ENCODE measurements around the gene ERC2. TPM values are rescaled to one million over a fixed set of nuclear protein-coding genes. Genes with fewer than 3 reads are reported as not detected.

The ERC2 gene
- total RNA-seq, 2 donors from 2014 or later = 1.2 TPM; not detected in 1

DNA sequence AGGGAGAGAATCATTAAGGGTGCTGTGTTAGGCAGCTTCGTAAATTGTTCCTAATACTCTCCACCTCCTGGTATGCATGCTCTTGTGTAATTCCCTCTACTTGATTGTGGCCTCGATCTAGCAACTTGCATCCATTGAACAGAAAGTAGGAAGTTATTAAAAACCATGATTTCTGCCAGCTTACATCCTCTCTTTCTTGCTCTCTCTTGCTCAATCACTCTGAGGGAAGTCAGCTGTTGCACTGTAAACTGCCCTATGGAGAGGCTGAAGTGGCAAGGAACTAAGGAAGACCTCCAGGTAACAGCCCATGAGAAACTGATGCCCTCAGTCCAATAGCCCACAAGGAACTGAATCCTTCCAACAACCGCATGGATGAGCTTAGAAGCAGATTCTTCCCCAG, 92.6 kb downstream of the ERC2 start:
- ATAC-seq (ENCODE audit: insufficient number of reproducible peaks, low FRiP score, low read depth) = no peak

GRCh38 chr3:56373386-56373785, 94.9 kb downstream of the ERC2 start:
- ATAC-seq (ENCODE audit: insufficient number of reproducible peaks, low FRiP score, low read depth) = no peak
- peaks cover 4% of the 10 kb centered on the region for H3K9me3 ChIP-seq
- no peaks in the 10 kb centered on the region for H3K36me3 ChIP-seq
- H3K4me1 ChIP-seq (ENCODE audit: control insufficient read depth in 1 of 2, low read depth in 2 of 2) = no peaks in the 10 kb centered on the region
- DNase-seq (ENCODE audit: low spot score) = no peak
- no peak overlapping the region for H3K4me3 ChIP-seq
- H3K27me3 ChIP-seq (replicated peaks; ENCODE audit: insufficient read depth) = no peaks in the 10 kb centered on the region
- TF ChIP-seq, protein P1, sequence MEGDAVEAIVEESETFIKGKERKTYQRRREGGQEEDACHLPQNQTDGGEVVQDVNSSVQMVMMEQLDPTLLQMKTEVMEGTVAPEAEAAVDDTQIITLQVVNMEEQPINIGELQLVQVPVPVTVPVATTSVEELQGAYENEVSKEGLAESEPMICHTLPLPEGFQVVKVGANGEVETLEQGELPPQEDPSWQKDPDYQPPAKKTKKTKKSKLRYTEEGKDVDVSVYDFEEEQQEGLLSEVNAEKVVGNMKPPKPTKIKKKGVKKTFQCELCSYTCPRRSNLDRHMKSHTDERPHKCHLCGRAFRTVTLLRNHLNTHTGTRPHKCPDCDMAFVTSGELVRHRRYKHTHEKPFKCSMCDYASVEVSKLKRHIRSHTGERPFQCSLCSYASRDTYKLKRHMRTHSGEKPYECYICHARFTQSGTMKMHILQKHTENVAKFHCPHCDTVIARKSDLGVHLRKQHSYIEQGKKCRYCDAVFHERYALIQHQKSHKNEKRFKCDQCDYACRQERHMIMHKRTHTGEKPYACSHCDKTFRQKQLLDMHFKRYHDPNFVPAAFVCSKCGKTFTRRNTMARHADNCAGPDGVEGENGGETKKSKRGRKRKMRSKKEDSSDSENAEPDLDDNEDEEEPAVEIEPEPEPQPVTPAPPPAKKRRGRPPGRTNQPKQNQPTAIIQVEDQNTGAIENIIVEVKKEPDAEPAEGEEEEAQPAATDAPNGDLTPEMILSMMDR (IDR thresholded peaks at IDR 0.05) = no peak
- no peak overlapping the region for H3K27ac ChIP-seq

More for the DNA sequence above, 92.6 kb downstream of the ERC2 start:
- Histone ChIP-seq H3K27me3 (replicated peaks; ENCODE audit: insufficient read depth) (no peaks in the 10 kb centered on the region), H3K27ac (no peak overlapping the region), H3K4me1 (ENCODE audit: control insufficient read depth in 1 of 2, low read depth in 2 of 2) (no peaks in the 10 kb centered on the region), H3K4me3 (no peak overlapping the region), H3K9me3 (peaks cover 4% of the 10 kb centered on the region), H3K36me3 (no peaks in the 10 kb centered on the region)
- no peak for DNase-seq (ENCODE audit: low spot score)
- TF ChIP-seq, protein P1 (IDR thresholded peaks at IDR 0.05) = no peak

GRCh38 chr3:56370991-56371775, 97.1 kb downstream of the ERC2 start:
- Histone ChIP-seq H3K4me1 (ENCODE audit: control insufficient read depth in 1 of 2, low read depth in 2 of 2) (no peaks in the 10 kb centered on the region), H3K27me3 (replicated peaks; ENCODE audit: insufficient read depth) (no peaks in the 10 kb centered on the region), H3K36me3 (no peaks in the 10 kb centered on the region), H3K27ac (no peak overlapping the region), H3K9me3 (peaks cover 4% of the 10 kb centered on the region), H3K4me3 (no peak overlapping the region)
- DNase-seq (ENCODE audit: low spot score) (no peak), ATAC-seq (ENCODE audit: insufficient number of reproducible peaks, low FRiP score, low read depth) (no peak)
- TF ChIP-seq, protein P1 (IDR thresholded peaks at IDR 0.05) = no peak

- Histone ChIP-seq H3K27ac (no peak overlapping the region), H3K4me1 (ENCODE audit: control insufficient read depth in 1 of 2, low read depth in 2 of 2) (no peaks in the 10 kb centered on the region), H3K27me3 (replicated peaks; ENCODE audit: insufficient read depth) (no peaks in the 10 kb centered on the region), H3K9me3 (no peaks in the 10 kb centered on the region), H3K4me3 (no peak overlapping the region), H3K36me3 (no peaks in the 10 kb centered on the region)
- DNase-seq (ENCODE audit: low spot score) = no peak
- TF ChIP-seq, protein P1 (IDR thresholded peaks at IDR 0.05) = no peak
- ATAC-seq (ENCODE audit: insufficient number of reproducible peaks, low FRiP score, low read depth) = no peak
Observed at GRCh38 chr3:56369914-56370313, 98.4 kb downstream of the ERC2 start.

GRCh38 chr3:56368846-56369245, 99.4 kb downstream of the ERC2 start:
- Histone ChIP-seq H3K9me3 (no peaks in the 10 kb centered on the region), H3K4me3 (no peak overlapping the region), H3K27me3 (replicated peaks; ENCODE audit: insufficient read depth) (no peaks in the 10 kb centered on the region), H3K36me3 (no peaks in the 10 kb centered on the region), H3K4me1 (ENCODE audit: control insufficient read depth in 1 of 2, low read depth in 2 of 2) (no peaks in the 10 kb centered on the region), H3K27ac (no peak overlapping the region)
- no peak for DNase-seq (ENCODE audit: low spot score)
- TF ChIP-seq, protein P1 (IDR thresholded peaks at IDR 0.05) = no peak
- ATAC-seq (ENCODE audit: insufficient number of reproducible peaks, low FRiP score, low read depth) = no peak
